Neural cell (in vitro differentiated cells): ENCODE measurements around the gene PXMP2. TPM values are rescaled to one million over a fixed set of nuclear protein-coding genes. Genes with fewer than 3 reads are reported as not detected.

ENCODE experiments used
- H2AFZ ChIP-seq: fragments of 200-600, 300-800 bp; sonication (generic), shearing (Covaris generic); 2 replicates; pipeline ENCODE4 v1.6.0; 2014; ENCODE audit warnings: low read depth, mild to moderate bottlenecking, antibody characterized with exemption, low read length, moderate library complexity
- H3F3A ChIP-seq: fragments of 200-600 bp; shearing (Covaris generic); 2 replicates; pipeline ENCODE4 v1.6.1; 2016; ENCODE audit warnings: mild to moderate bottlenecking, moderate library complexity, mixed read lengths, antibody characterized with exemption, low read length; ENCODE audit not compliant: insufficient read depth, poor library complexity, severe bottlenecking
- H3K27ac ChIP-seq: fragments of 200-600, 300-800 bp; sonication (generic), shearing (Covaris generic); 2 replicates; pipeline ENCODE4 v1.5.1; 2014; ENCODE audit warnings: mild to moderate bottlenecking, low read length, moderate library complexity
- H3K27me3 ChIP-seq: fragments of 300-800, 200-600 bp; sonication (generic), shearing (Covaris generic); 2 replicates; pipeline ENCODE4 v1.6.0; 2014; ENCODE audit warnings: mild to moderate bottlenecking, low read depth, low read length, moderate library complexity; ENCODE audit not compliant: insufficient read depth
- H3K36me3 ChIP-seq: fragments of 300-800, 200-600 bp; sonication (generic), shearing (Covaris generic); 2 replicates; pipeline ENCODE4 v1.5.1; 2014; ENCODE audit warnings: mild to moderate bottlenecking, antibody characterized with exemption, low read length, moderate library complexity; ENCODE audit not compliant: insufficient read depth
- H3K4me2 ChIP-seq: fragments of 300-800, 200-600 bp; sonication (generic), shearing (Covaris generic); 2 replicates; pipeline ENCODE4 v1.6.0; 2014; ENCODE audit warnings: mild to moderate bottlenecking, low read length
- H3K4me3 ChIP-seq: fragments of 300-800, 200-600 bp; sonication (generic), shearing (Covaris generic); 2 replicates; pipeline ENCODE4 v1.5.1; 2014; ENCODE audit warnings: mild to moderate bottlenecking, low read length, moderate library complexity
- H3K79me2 ChIP-seq: fragments of 200-600 bp; shearing (Covaris generic); replicated peaks from 2 replicates; pipeline ENCODE4 v1.6.0; 2014; ENCODE audit warnings: mild to moderate bottlenecking, low read length, moderate library complexity; ENCODE audit not compliant: insufficient read depth
- H3K9ac ChIP-seq: fragments of 300-800, 200-600 bp; sonication (generic), shearing (Covaris generic); 2 replicates; pipeline ENCODE4 v1.6.1; 2016; ENCODE audit warnings: mild to moderate bottlenecking, low read length, mixed read lengths
- H3K9me2 ChIP-seq: fragments of 200-600 bp; shearing (Covaris generic); 2 replicates; pipeline ENCODE4 v1.6.1; 2016; ENCODE audit warnings: mild to moderate bottlenecking, low read length, mixed read lengths; ENCODE audit not compliant: insufficient read depth
- H3K9me3 ChIP-seq: fragments of 200-600, 300-800 bp; sonication (generic), shearing (Covaris generic); 2 replicates; pipeline ENCODE4 v1.6.1; 2016; ENCODE audit warnings: mild to moderate bottlenecking, mixed run types, low read length, moderate library complexity, mixed read lengths
- H4K20me1 ChIP-seq: fragments of 200-600 bp; shearing (Covaris generic); 2 replicates; pipeline ENCODE4 v1.6.1; 2016; ENCODE audit warnings: mild to moderate bottlenecking, mixed run types; ENCODE audit not compliant: insufficient read depth
- CTCF ChIP-seq: fragments of 450-650 bp; IDR thresholded peaks from 2 replicates; pipeline ENCODE4 v1.5.1; 2014; ENCODE audit warnings: antibody characterized with exemption, mild to moderate bottlenecking, moderate library complexity; ENCODE audit not compliant: poor library complexity, severe bottlenecking
- EP300 ChIP-seq: fragments of 450-650 bp; conservative IDR thresholded peaks from 2 replicates; pipeline ENCODE4 v1.6.1; 2014; ENCODE audit warnings: antibody characterized with exemption, mild to moderate bottlenecking, moderate library complexity; ENCODE audit not compliant: poor library complexity, severe bottlenecking
- EZH2 ChIP-seq: fragments of 200-600, 300-800 bp; shearing (Covaris generic), sonication (generic); IDR thresholded peaks from 2 replicates; pipeline ENCODE4 v1.6.1; 2014; ENCODE audit warnings: antibody characterized with exemption, low read length, borderline replicate concordance, mild to moderate bottlenecking; ENCODE audit not compliant: insufficient read depth, poor library complexity, severe bottlenecking
- MXI1 ChIP-seq: fragments of 450-650 bp; conservative IDR thresholded peaks from 2 replicates; pipeline ENCODE4 v1.6.1; 2014; ENCODE audit warnings: antibody characterized with exemption, mild to moderate bottlenecking; ENCODE audit not compliant: poor library complexity, severe bottlenecking
- POLR2AphosphoS5 ChIP-seq: IDR thresholded peaks from 2 replicates; pipeline ENCODE4 v1.6.1; 2012
- RAD21 ChIP-seq: fragments of 450-650 bp; conservative IDR thresholded peaks from 2 replicates; pipeline ENCODE4 v1.6.1; 2014; ENCODE audit warnings: antibody characterized with exemption, mild to moderate bottlenecking, moderate library complexity
- REST ChIP-seq: IDR thresholded peaks from 2 replicates; pipeline ENCODE4 v1.6.1; 2012; ENCODE audit warnings: borderline replicate concordance
- SMC3 ChIP-seq: fragments of 450-650 bp; conservative IDR thresholded peaks from 2 replicates; pipeline ENCODE4 v1.6.1; 2014; ENCODE audit warnings: antibody characterized with exemption, mild to moderate bottlenecking, moderate library complexity; ENCODE audit not compliant: poor library complexity
- TAF1 ChIP-seq: IDR thresholded peaks from 2 replicates; pipeline ENCODE4 v1.6.1; 2012; ENCODE audit warnings: low read depth
- polyA plus RNA-seq: library from polyadenylated mRNA; depleted of rRNA; stranded (reverse); fragments of >200 nt; gene quantifications from 2 replicates; pipeline ENCODE4 v1.2.3, GENCODE V29; 2014

Gene PXMP2
- polyA plus RNA-seq, 1 donor from 2014 or later, result 95.8 TPM

- H2AFZ ChIP-seq, result no peak overlapping the region
- H3K9me2 ChIP-seq, result no peaks in the 10 kb centered on the region
- no peaks in the 10 kb centered on the region for H3K36me3 ChIP-seq
- H3K4me3 ChIP-seq, result no peak overlapping the region
- H4K20me1 ChIP-seq, result no peaks in the 10 kb centered on the region
- H3K27ac ChIP-seq, result no peak overlapping the region
- TF ChIP-seq POLR2AphosphoS5 (no peak), TAF1 (no peak), EP300 (no peak), CTCF (no peak), RAD21 (no peak), EZH2 (no peak), SMC3 (no peak)
- no peaks in the 10 kb centered on the region for H3K27me3 ChIP-seq
- H3K79me2 ChIP-seq, result no peaks in the 10 kb centered on the region
- no peak overlapping the region for H3K4me2 ChIP-seq
- no peaks in the 10 kb centered on the region for H3K9me3 ChIP-seq
- no peak overlapping the region for H3K9ac ChIP-seq
- H3F3A ChIP-seq, result no peaks in the 10 kb centered on the region
These were observed 27.3 kb upstream of the PXMP2 start for GRCh38 chr12:132660052-132660451.

- no peaks in the 10 kb centered on the region for H4K20me1 ChIP-seq
- H3K9me3 ChIP-seq, result no peaks in the 10 kb centered on the region
- H3K36me3 ChIP-seq, result no peaks in the 10 kb centered on the region
- H3K4me3 ChIP-seq, result no peak overlapping the region
- no peaks in the 10 kb centered on the region for H3K27me3 ChIP-seq
- no peak overlapping the region for H3K9ac ChIP-seq
- H3K4me2 ChIP-seq, result no peak overlapping the region
- H2AFZ ChIP-seq, result no peak overlapping the region
- no peak overlapping the region for H3K27ac ChIP-seq
- H3F3A ChIP-seq, result no peaks in the 10 kb centered on the region
- no peaks in the 10 kb centered on the region for H3K79me2 ChIP-seq
- no peak for TF ChIP-seq EP300
- TF ChIP-seq RAD21, result no peak
- TF ChIP-seq CTCF, result no peak
- TF ChIP-seq EZH2, result no peak
- TF ChIP-seq MXI1, result no peak
- H3K9me2 ChIP-seq, result no peaks in the 10 kb centered on the region
These were observed 26.4 kb upstream of the PXMP2 start for GRCh38 chr12:132660996-132661395.

- Histone ChIP-seq H3K4me2 (no peak overlapping the region), H3K4me3 (no peak overlapping the region), H3K79me2 (no peaks in the 10 kb centered on the region), H3K9me2 (no peaks in the 10 kb centered on the region), H3F3A (no peaks in the 10 kb centered on the region), H3K36me3 (no peaks in the 10 kb centered on the region), H3K9ac (no peak overlapping the region), H3K27me3 (no peaks in the 10 kb centered on the region), H3K9me3 (no peaks in the 10 kb centered on the region), H2AFZ (no peak overlapping the region), H3K27ac (no peak overlapping the region), H4K20me1 (no peaks in the 10 kb centered on the region)
- TF ChIP-seq CTCF (no peak), EP300 (no peak), REST (no peak), TAF1 (no peak), EZH2 (no peak), SMC3 (no peak), RAD21 (no peak), POLR2AphosphoS5 (no peak), MXI1 (no peak)
These were observed 25.4 kb upstream of the PXMP2 start for GRCh38 chr12:132661972-132662371.
